Measurements from ENCODE around the gene FHDC1.

FHDC1 gene

GRCh38 chr4:152996672-152997071 lies 60.5 kb downstream of the FHDC1 start:
- Histone ChIP-seq H3K79me2 (ENCODE audit: control insufficient read depth, insufficient read depth, low read length, unreplicated experiment) (no peaks in the 10 kb centered on the region), H3K27ac (ENCODE audit: low read depth, low read length) (no peak overlapping the region), H2AFZ (ENCODE audit: low read length, unreplicated experiment) (no peak overlapping the region), H3K36me3 (ENCODE audit: insufficient read depth, low read length) (no peaks in the 10 kb centered on the region), H3K4me1 (ENCODE audit: control insufficient read depth, insufficient read depth, low read length, unreplicated experiment) (no peaks in the 10 kb centered on the region), H3K4me3 (ENCODE audit: low read depth, low read length) (no peak overlapping the region), H3K27me3 (ENCODE audit: insufficient read depth, low read length) (peaks cover 59% of the 10 kb centered on the region)

DNA sequence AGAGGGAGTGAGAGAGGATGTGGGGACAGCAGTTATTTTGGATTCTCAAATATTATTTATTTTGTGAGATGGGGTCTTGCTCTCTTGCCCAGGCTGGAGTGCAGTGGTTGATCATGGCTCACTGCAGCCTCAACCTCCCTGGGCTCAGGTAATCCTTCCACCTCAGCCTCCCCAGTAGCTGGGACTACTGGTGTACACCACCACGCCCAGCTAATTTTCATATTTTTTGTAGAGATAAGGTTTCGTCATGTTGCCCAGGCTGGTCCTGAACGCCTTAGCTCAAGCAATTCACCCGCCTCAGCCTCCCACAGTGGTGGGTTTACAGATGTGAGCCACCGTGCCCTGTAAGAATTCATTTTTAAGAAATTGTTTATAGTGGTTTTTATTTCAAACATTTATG lies 61.2 kb downstream of the FHDC1 start:
- Histone ChIP-seq H3K4me1 (ENCODE audit: control insufficient read depth, insufficient read depth, low read length, unreplicated experiment) (no peaks in the 10 kb centered on the region), H3K27ac (ENCODE audit: low read depth, low read length) (no peak overlapping the region), H3K27me3 (ENCODE audit: insufficient read depth, low read length) (peaks cover 64% of the 10 kb centered on the region), H3K36me3 (ENCODE audit: insufficient read depth, low read length) (no peaks in the 10 kb centered on the region), H3K79me2 (ENCODE audit: control insufficient read depth, insufficient read depth, low read length, unreplicated experiment) (no peaks in the 10 kb centered on the region), H2AFZ (ENCODE audit: low read length, unreplicated experiment) (no peak overlapping the region), H3K4me3 (ENCODE audit: low read depth, low read length) (no peak overlapping the region)

DNA sequence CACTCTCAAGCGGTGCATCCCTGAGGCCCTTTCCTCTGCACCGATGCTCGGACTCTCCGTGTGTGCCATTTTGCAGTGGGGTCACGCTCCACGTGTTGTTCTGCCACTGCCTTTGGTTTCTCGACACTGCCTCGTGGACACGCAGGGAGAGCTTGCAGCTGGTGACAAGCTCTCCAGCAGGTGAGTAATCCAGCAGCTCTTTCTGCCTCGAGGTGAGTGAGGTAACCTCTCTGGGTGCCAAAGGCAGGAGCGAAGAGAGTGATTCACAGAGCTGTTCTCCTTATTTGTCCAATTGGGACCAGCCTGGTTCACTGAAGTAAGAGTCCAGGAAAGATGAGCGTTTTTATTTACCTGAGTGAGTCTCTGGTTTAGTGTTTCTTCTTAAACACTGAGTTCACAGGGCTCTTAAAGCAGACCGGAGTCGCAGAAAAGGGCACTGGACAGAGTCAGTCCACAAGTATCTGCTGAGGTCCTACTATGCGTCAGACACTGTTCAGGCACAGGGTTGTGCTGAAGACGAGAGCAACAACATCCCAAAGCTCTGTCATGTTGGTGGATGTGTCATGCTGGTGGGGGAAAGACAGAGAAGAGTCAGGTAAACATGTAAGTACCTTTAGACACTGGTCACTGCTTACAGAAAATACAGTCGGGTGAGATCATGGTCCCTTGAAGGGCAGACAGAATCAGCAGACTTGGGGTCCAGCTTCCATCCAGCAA lies 61.8 kb downstream of the FHDC1 start:
- no peaks in the 10 kb centered on the region for H3K79me2 ChIP-seq (ENCODE audit: control insufficient read depth, insufficient read depth, low read length, unreplicated experiment)
- no peak overlapping the region for H3K27ac ChIP-seq (ENCODE audit: low read depth, low read length)
- peaks cover 71% of the 10 kb centered on the region for H3K27me3 ChIP-seq (ENCODE audit: insufficient read depth, low read length)
- no peaks in the 10 kb centered on the region for H3K4me1 ChIP-seq (ENCODE audit: control insufficient read depth, insufficient read depth, low read length, unreplicated experiment)
- no peak overlapping the region for H2AFZ ChIP-seq (ENCODE audit: low read length, unreplicated experiment)
- H3K36me3 ChIP-seq (ENCODE audit: insufficient read depth, low read length), result no peaks in the 10 kb centered on the region
- no peak overlapping the region for H3K4me3 ChIP-seq (ENCODE audit: low read depth, low read length)

- Histone ChIP-seq H3K4me3 (ENCODE audit: low read depth, low read length) (no peak overlapping the region), H3K4me1 (ENCODE audit: control insufficient read depth, insufficient read depth, low read length, unreplicated experiment) (no peaks in the 10 kb centered on the region), H3K79me2 (ENCODE audit: control insufficient read depth, insufficient read depth, low read length, unreplicated experiment) (no peaks in the 10 kb centered on the region), H3K36me3 (ENCODE audit: insufficient read depth, low read length) (no peaks in the 10 kb centered on the region), H2AFZ (ENCODE audit: low read length, unreplicated experiment) (no peak overlapping the region), H3K27ac (ENCODE audit: low read depth, low read length) (no peak overlapping the region), H3K27me3 (ENCODE audit: insufficient read depth, low read length) (peaks cover 79% of the 10 kb centered on the region)
Measured at GRCh38 chr4:152998861-152999260, 62.7 kb downstream of the FHDC1 start.

GRCh38 chr4:152999346-153000075 lies 63.4 kb downstream of the FHDC1 start:
- no peak overlapping the region for H3K27ac ChIP-seq (ENCODE audit: low read depth, low read length)
- no peak overlapping the region for H3K4me3 ChIP-seq (ENCODE audit: low read depth, low read length)
- no peaks in the 10 kb centered on the region for H3K36me3 ChIP-seq (ENCODE audit: insufficient read depth, low read length)
- H3K4me1 ChIP-seq (ENCODE audit: control insufficient read depth, insufficient read depth, low read length, unreplicated experiment), result no peaks in the 10 kb centered on the region
- no peak overlapping the region for H2AFZ ChIP-seq (ENCODE audit: low read length, unreplicated experiment)
- peaks cover 86% of the 10 kb centered on the region for H3K27me3 ChIP-seq (ENCODE audit: insufficient read depth, low read length)
- no peaks in the 10 kb centered on the region for H3K79me2 ChIP-seq (ENCODE audit: control insufficient read depth, insufficient read depth, low read length, unreplicated experiment)

DNA sequence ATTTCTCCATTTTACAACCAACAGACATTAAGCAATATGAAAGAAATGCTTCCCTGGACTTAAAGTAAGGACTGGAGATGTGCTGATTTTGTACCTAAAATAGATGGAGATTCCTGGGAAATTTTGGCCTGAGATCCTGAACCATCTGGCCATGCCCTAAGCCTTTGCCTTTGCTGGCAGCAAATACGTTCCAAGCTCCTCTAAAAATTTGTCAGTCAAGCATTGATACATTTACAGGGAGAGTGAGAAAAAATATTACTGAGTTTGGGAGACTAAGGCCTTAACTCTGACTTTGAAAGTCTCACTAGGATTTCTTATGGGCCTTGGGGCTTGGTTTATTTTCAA lies 63.9 kb downstream of the FHDC1 start:
- Histone ChIP-seq H3K4me3 (ENCODE audit: low read depth, low read length) (no peak overlapping the region), H3K27me3 (ENCODE audit: insufficient read depth, low read length) (peaks cover 87% of the 10 kb centered on the region), H3K79me2 (ENCODE audit: control insufficient read depth, insufficient read depth, low read length, unreplicated experiment) (no peaks in the 10 kb centered on the region), H2AFZ (ENCODE audit: low read length, unreplicated experiment) (no peak overlapping the region), H3K4me1 (ENCODE audit: control insufficient read depth, insufficient read depth, low read length, unreplicated experiment) (no peaks in the 10 kb centered on the region), H3K27ac (ENCODE audit: low read depth, low read length) (no peak overlapping the region), H3K36me3 (ENCODE audit: insufficient read depth, low read length) (no peaks in the 10 kb centered on the region)

GRCh38 chr4:153001626-153002025 lies 65.5 kb downstream of the FHDC1 start:
- no peak overlapping the region for H2AFZ ChIP-seq (ENCODE audit: low read length, unreplicated experiment)
- H3K27me3 ChIP-seq (ENCODE audit: insufficient read depth, low read length), result peaks cover 82% of the 10 kb centered on the region
- no peaks in the 10 kb centered on the region for H3K36me3 ChIP-seq (ENCODE audit: insufficient read depth, low read length)
- H3K27ac ChIP-seq (ENCODE audit: low read depth, low read length), result no peak overlapping the region
- H3K4me3 ChIP-seq (ENCODE audit: low read depth, low read length), result no peak overlapping the region
- no peaks in the 10 kb centered on the region for H3K4me1 ChIP-seq (ENCODE audit: control insufficient read depth, insufficient read depth, low read length, unreplicated experiment)
- H3K79me2 ChIP-seq (ENCODE audit: control insufficient read depth, insufficient read depth, low read length, unreplicated experiment), result no peaks in the 10 kb centered on the region

DNA sequence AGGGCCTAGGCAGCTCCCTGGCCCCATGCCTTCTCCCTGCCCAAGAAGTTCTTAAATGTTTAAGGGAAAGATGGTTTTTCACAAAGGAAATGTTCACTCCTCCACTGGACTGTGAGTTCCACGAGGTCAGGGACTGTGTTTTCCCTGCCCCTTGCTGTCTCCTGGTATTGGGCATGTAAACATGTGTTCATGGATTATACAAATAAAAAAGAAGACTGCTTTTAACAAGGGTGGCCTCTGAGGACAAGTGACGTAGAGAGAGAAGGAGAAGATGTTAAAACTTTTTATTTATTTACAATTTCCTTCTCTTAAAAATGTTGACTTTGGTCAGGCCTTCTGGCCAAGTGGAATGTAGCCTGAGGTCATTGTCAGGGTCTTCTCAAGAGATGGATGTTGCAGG lies 66.0 kb downstream of the FHDC1 start:
- Histone ChIP-seq H3K79me2 (ENCODE audit: control insufficient read depth, insufficient read depth, low read length, unreplicated experiment) (no peaks in the 10 kb centered on the region), H3K27me3 (ENCODE audit: insufficient read depth, low read length) (peaks cover 81% of the 10 kb centered on the region), H2AFZ (ENCODE audit: low read length, unreplicated experiment) (no peak overlapping the region), H3K36me3 (ENCODE audit: insufficient read depth, low read length) (no peaks in the 10 kb centered on the region), H3K4me3 (ENCODE audit: low read depth, low read length) (no peak overlapping the region), H3K4me1 (ENCODE audit: control insufficient read depth, insufficient read depth, low read length, unreplicated experiment) (no peaks in the 10 kb centered on the region), H3K27ac (ENCODE audit: low read depth, low read length) (no peak overlapping the region)

DNA sequence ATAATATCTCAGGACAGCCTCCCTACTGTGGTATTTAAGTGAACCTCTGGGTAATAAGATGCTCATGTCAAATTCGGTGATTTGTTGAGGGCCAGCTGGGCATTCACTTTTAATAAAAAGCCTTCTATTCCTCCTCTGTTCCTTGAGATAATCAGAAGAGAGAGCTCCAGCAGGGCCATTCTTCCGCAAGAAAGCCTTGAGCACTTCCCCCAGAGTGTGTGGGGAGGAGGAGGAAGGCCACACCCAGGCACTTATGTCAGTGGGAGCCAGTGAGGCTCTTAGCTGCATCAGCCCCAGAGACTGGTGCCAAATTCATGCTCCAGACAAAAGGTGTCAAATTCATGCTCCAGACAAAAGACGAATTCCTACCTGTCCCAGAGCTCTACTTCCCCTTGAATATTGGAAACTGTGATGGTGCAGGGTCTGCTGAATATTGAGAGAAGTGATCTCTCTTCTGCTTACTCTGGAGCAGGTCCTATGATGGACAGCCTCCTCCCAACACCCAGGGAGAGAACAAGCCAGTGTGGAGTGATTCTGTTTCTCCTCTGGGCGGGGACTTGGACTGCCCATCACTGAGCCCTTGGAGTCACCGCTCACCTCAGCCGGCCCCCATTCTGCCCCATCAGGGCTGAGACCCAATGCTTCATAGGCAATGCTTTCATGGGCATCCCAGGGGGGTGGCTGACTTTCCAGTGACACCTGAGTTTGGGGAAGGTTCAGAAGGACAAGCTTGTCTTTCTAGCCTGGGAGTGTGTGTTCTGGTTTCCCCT lies 68.1 kb downstream of the FHDC1 start:
- Histone ChIP-seq H3K27ac (ENCODE audit: low read depth, low read length) (no peak overlapping the region), H3K27me3 (ENCODE audit: insufficient read depth, low read length) (peaks cover 70% of the 10 kb centered on the region), H3K79me2 (ENCODE audit: control insufficient read depth, insufficient read depth, low read length, unreplicated experiment) (no peaks in the 10 kb centered on the region), H3K4me3 (ENCODE audit: low read depth, low read length) (no peak overlapping the region), H3K36me3 (ENCODE audit: insufficient read depth, low read length) (no peaks in the 10 kb centered on the region), H2AFZ (ENCODE audit: low read length, unreplicated experiment) (no peak overlapping the region), H3K4me1 (ENCODE audit: control insufficient read depth, insufficient read depth, low read length, unreplicated experiment) (no peaks in the 10 kb centered on the region)

- Histone ChIP-seq H3K79me2 (ENCODE audit: control insufficient read depth, insufficient read depth, low read length, unreplicated experiment) (no peaks in the 10 kb centered on the region), H3K36me3 (ENCODE audit: insufficient read depth, low read length) (no peaks in the 10 kb centered on the region), H3K4me1 (ENCODE audit: control insufficient read depth, insufficient read depth, low read length, unreplicated experiment) (no peaks in the 10 kb centered on the region), H3K27ac (ENCODE audit: low read depth, low read length) (no peak overlapping the region), H3K27me3 (ENCODE audit: insufficient read depth, low read length) (peaks cover 54% of the 10 kb centered on the region), H2AFZ (ENCODE audit: low read length, unreplicated experiment) (no peak overlapping the region), H3K4me3 (ENCODE audit: low read depth, low read length) (no peak overlapping the region)
Measured at GRCh38 chr4:153005899-153006381, 69.8 kb downstream of the FHDC1 start.

Measured in ACC112 (cell line).